ENCODE results near the gene MYO6.

Gene MYO6

GRCh38 chr6:75884822-75885221 lies 135.8 kb downstream of the MYO6 start:
- no peak overlapping the region for H3K4me2 ChIP-seq (ENCODE audit: insufficient read depth, low read length, poor library complexity, severe bottlenecking)
- H2BK5ac ChIP-seq (ENCODE audit: low read length) = no peak overlapping the region
- no peaks in the 10 kb centered on the region for H3K27me3 ChIP-seq (ENCODE audit: control insufficient read depth in 3 of 3, insufficient read depth in 3 of 3, low read depth in 1 of 3, low read length in 3 of 3)
- no peak overlapping the region for H3K9ac ChIP-seq (ENCODE audit: low read depth, low read length, poor library complexity)
- no peak overlapping the region for H3K23ac ChIP-seq (ENCODE audit: low read depth, low read length, poor library complexity)
- H2AK5ac ChIP-seq (ENCODE audit: low read depth, low read length) = no peak overlapping the region
- H3K36me3 ChIP-seq (replicated peaks in 1 of 2; ENCODE audit: control insufficient read depth in 2 of 2, insufficient read depth in 2 of 2, low read length in 2 of 2) = peaks cover 0 to 37% of the 10 kb centered on the region in 2 donors
- H2BK12ac ChIP-seq (ENCODE audit: low read length) = no peak overlapping the region
- H3K18ac ChIP-seq (ENCODE audit: low read length) = no peak overlapping the region
- H3K4ac ChIP-seq (ENCODE audit: low read length) = no peak overlapping the region
- H3K14ac ChIP-seq (ENCODE audit: low read length) = no peak overlapping the region
- no peak overlapping the region for H3K27ac ChIP-seq (replicated peaks; ENCODE audit: low read length)
- H4K8ac ChIP-seq (ENCODE audit: low read depth, low read length) = no peak overlapping the region
- H2BK15ac ChIP-seq (ENCODE audit: low read length) = no peak overlapping the region
- no peak overlapping the region for H2AFZ ChIP-seq (ENCODE audit: low read length)
- DNase-seq (ENCODE audit: low spot score) = no peak
- H3K79me1 ChIP-seq (ENCODE audit: low read depth, low read length) = no peaks in the 10 kb centered on the region
- H2BK120ac ChIP-seq (ENCODE audit: low read depth, low read length) = no peak overlapping the region
- no peaks in the 10 kb centered on the region for H3K4me1 ChIP-seq (ENCODE audit: control insufficient read depth in 2 of 2, insufficient read depth in 1 of 2, low read depth in 1 of 2, low read length in 2 of 2)
- no peak overlapping the region for H3K4me3 ChIP-seq (ENCODE audit: low read length in 2 of 2)
- H4K91ac ChIP-seq (ENCODE audit: low read depth, low read length, poor library complexity) = no peak overlapping the region
- no CpG with 5 or more reads among the region's 2 CpGs for WGBS, 2 donors (ENCODE audit: extremely low coverage in 2 of 2, insufficient read length in 2 of 2, insufficient replicate concordance in 1 of 2)
- no peaks in the 10 kb centered on the region for H3K9me3 ChIP-seq (replicated peaks in 1 of 2; ENCODE audit: control insufficient read depth in 2 of 2, insufficient read depth in 1 of 2, low read depth in 1 of 2, low read length in 2 of 2)

DNA sequence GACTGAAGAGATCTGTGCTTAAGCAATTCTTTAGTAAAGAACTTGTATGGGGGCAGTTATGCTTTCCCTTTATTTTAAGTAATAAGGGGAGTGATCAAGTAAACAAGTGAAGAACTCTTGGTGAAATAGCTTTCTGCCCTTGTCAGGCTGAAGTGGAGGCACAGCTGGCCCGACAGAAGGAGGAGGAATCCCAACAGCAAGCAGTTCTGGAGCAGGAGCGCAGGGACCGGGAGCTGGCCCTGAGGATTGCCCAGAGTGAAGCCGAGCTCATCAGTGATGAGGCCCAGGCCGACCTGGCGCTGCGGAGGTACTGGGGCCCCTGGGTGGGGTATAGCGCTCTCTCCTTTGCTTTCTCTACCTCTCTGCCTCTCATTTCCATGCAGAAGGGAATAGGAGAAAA lies 143.3 kb downstream of the MYO6 start:
- Histone ChIP-seq H3K14ac (ENCODE audit: low read length) (no peak overlapping the region), H3K27ac (replicated peaks; ENCODE audit: low read length) (no peak overlapping the region), H2AK5ac (ENCODE audit: low read depth, low read length) (no peak overlapping the region), H3K9me3 (replicated peaks in 1 of 2; ENCODE audit: control insufficient read depth in 2 of 2, insufficient read depth in 1 of 2, low read depth in 1 of 2, low read length in 2 of 2) (no peaks in the 10 kb centered on the region), H2BK15ac (ENCODE audit: low read length) (no peak overlapping the region), H2BK12ac (ENCODE audit: low read length) (no peak overlapping the region), H3K4ac (ENCODE audit: low read length) (no peak overlapping the region), H3K36me3 (replicated peaks in 1 of 2; ENCODE audit: control insufficient read depth in 2 of 2, insufficient read depth in 2 of 2, low read length in 2 of 2) (peaks cover 0 to 39% of the 10 kb centered on the region in 2 donors), H3K18ac (ENCODE audit: low read length) (no peak overlapping the region), H3K79me1 (ENCODE audit: low read depth, low read length) (no peaks in the 10 kb centered on the region), H3K4me1 (ENCODE audit: control insufficient read depth in 2 of 2, insufficient read depth in 1 of 2, low read depth in 1 of 2, low read length in 2 of 2) (no peaks in the 10 kb centered on the region), H3K27me3 (ENCODE audit: control insufficient read depth in 3 of 3, insufficient read depth in 3 of 3, low read depth in 1 of 3, low read length in 3 of 3) (no peaks in the 10 kb centered on the region), H3K9ac (ENCODE audit: low read depth, low read length, poor library complexity) (no peak overlapping the region), H4K8ac (ENCODE audit: low read depth, low read length) (no peak overlapping the region), H2AFZ (ENCODE audit: low read length) (no peak overlapping the region), H3K4me3 (ENCODE audit: low read length in 2 of 2) (no peak overlapping the region), H2BK120ac (ENCODE audit: low read depth, low read length) (no peak overlapping the region), H3K4me2 (ENCODE audit: insufficient read depth, low read length, poor library complexity, severe bottlenecking) (no peak overlapping the region), H3K23ac (ENCODE audit: low read depth, low read length, poor library complexity) (no peak overlapping the region), H4K91ac (ENCODE audit: low read depth, low read length, poor library complexity) (no peak overlapping the region), H2BK5ac (ENCODE audit: low read length) (no peak overlapping the region)
- no peak for DNase-seq (ENCODE audit: low spot score)
- no CpG with 5 or more reads among the region's 8 CpGs for WGBS, 2 donors (ENCODE audit: extremely low coverage in 2 of 2, insufficient read length in 2 of 2, insufficient replicate concordance in 1 of 2)

- no peak overlapping the region for H3K27ac ChIP-seq (replicated peaks; ENCODE audit: low read length)
- H3K9me3 ChIP-seq (replicated peaks in 1 of 2; ENCODE audit: control insufficient read depth in 2 of 2, insufficient read depth in 1 of 2, low read depth in 1 of 2, low read length in 2 of 2) = no peaks in the 10 kb centered on the region
- DNase-seq (ENCODE audit: low spot score) = peak; percentile 66
- WGBS, 2 donors (ENCODE audit: extremely low coverage in 2 of 2, insufficient read length in 2 of 2, insufficient replicate concordance in 1 of 2) = no CpG with 5 or more reads among the region's 5 CpGs
- no peak overlapping the region for H4K8ac ChIP-seq (ENCODE audit: low read depth, low read length)
- no peak overlapping the region for H2BK12ac ChIP-seq (ENCODE audit: low read length)
- H3K27me3 ChIP-seq (ENCODE audit: control insufficient read depth in 3 of 3, insufficient read depth in 3 of 3, low read depth in 1 of 3, low read length in 3 of 3) = no peaks in the 10 kb centered on the region
- H3K36me3 ChIP-seq (replicated peaks in 1 of 2; ENCODE audit: control insufficient read depth in 2 of 2, insufficient read depth in 2 of 2, low read length in 2 of 2) = peaks cover 0 to 39% of the 10 kb centered on the region in 2 donors
- no peaks in the 10 kb centered on the region for H3K79me1 ChIP-seq (ENCODE audit: low read depth, low read length)
- H3K18ac ChIP-seq (ENCODE audit: low read length) = no peak overlapping the region
- H3K4me3 ChIP-seq (ENCODE audit: low read length in 2 of 2) = no peak overlapping the region
- H2AK5ac ChIP-seq (ENCODE audit: low read depth, low read length) = no peak overlapping the region
- H3K9ac ChIP-seq (ENCODE audit: low read depth, low read length, poor library complexity) = no peak overlapping the region
- no peak overlapping the region for H3K4me2 ChIP-seq (ENCODE audit: insufficient read depth, low read length, poor library complexity, severe bottlenecking)
- no peak overlapping the region for H2AFZ ChIP-seq (ENCODE audit: low read length)
- no peak overlapping the region for H3K4ac ChIP-seq (ENCODE audit: low read length)
- H3K23ac ChIP-seq (ENCODE audit: low read depth, low read length, poor library complexity) = no peak overlapping the region
- H2BK120ac ChIP-seq (ENCODE audit: low read depth, low read length) = no peak overlapping the region
- H2BK5ac ChIP-seq (ENCODE audit: low read length) = no peak overlapping the region
- H3K4me1 ChIP-seq (ENCODE audit: control insufficient read depth in 2 of 2, insufficient read depth in 1 of 2, low read depth in 1 of 2, low read length in 2 of 2) = no peaks in the 10 kb centered on the region
- no peak overlapping the region for H4K91ac ChIP-seq (ENCODE audit: low read depth, low read length, poor library complexity)
- H3K14ac ChIP-seq (ENCODE audit: low read length) = no peak overlapping the region
- no peak overlapping the region for H2BK15ac ChIP-seq (ENCODE audit: low read length)
Observed at GRCh38 chr6:75893058-75893775, 144.2 kb downstream of the MYO6 start.

GRCh38 chr6:75893776-75894152 lies 144.7 kb downstream of the MYO6 start:
- Histone ChIP-seq H4K8ac (ENCODE audit: low read depth, low read length) (no peak overlapping the region), H3K9me3 (replicated peaks in 1 of 2; ENCODE audit: control insufficient read depth in 2 of 2, insufficient read depth in 1 of 2, low read depth in 1 of 2, low read length in 2 of 2) (no peaks in the 10 kb centered on the region), H3K27me3 (ENCODE audit: control insufficient read depth in 3 of 3, insufficient read depth in 3 of 3, low read depth in 1 of 3, low read length in 3 of 3) (no peaks in the 10 kb centered on the region), H3K4me3 (ENCODE audit: low read length in 2 of 2) (no peak overlapping the region), H3K4me1 (ENCODE audit: control insufficient read depth in 2 of 2, insufficient read depth in 1 of 2, low read depth in 1 of 2, low read length in 2 of 2) (no peaks in the 10 kb centered on the region), H4K91ac (ENCODE audit: low read depth, low read length, poor library complexity) (no peak overlapping the region), H2AK5ac (ENCODE audit: low read depth, low read length) (no peak overlapping the region), H3K23ac (ENCODE audit: low read depth, low read length, poor library complexity) (no peak overlapping the region), H2AFZ (ENCODE audit: low read length) (no peak overlapping the region), H2BK5ac (ENCODE audit: low read length) (no peak overlapping the region), H3K4me2 (ENCODE audit: insufficient read depth, low read length, poor library complexity, severe bottlenecking) (no peak overlapping the region), H3K18ac (ENCODE audit: low read length) (no peak overlapping the region), H2BK12ac (ENCODE audit: low read length) (no peak overlapping the region), H3K36me3 (replicated peaks in 1 of 2; ENCODE audit: control insufficient read depth in 2 of 2, insufficient read depth in 2 of 2, low read length in 2 of 2) (peaks cover 0 to 39% of the 10 kb centered on the region in 2 donors), H3K79me1 (ENCODE audit: low read depth, low read length) (no peaks in the 10 kb centered on the region), H3K9ac (ENCODE audit: low read depth, low read length, poor library complexity) (no peak overlapping the region), H2BK15ac (ENCODE audit: low read length) (no peak overlapping the region), H3K27ac (replicated peaks; ENCODE audit: low read length) (no peak overlapping the region), H3K4ac (ENCODE audit: low read length) (no peak overlapping the region), H2BK120ac (ENCODE audit: low read depth, low read length) (no peak overlapping the region), H3K14ac (ENCODE audit: low read length) (no peak overlapping the region)
- no peak for DNase-seq (ENCODE audit: low spot score)
- WGBS, 2 donors (ENCODE audit: extremely low coverage in 2 of 2, insufficient read length in 2 of 2, insufficient replicate concordance in 1 of 2) = no CpG with 5 or more reads among the region's 2 CpGs
